ENCODE measurements around the gene DLD. TPM values are rescaled to one million over a fixed set of nuclear protein-coding genes. Genes with fewer than 3 reads are reported as not detected.

The DLD gene
- total and polyA plus RNA-seq, 9 of the 15 experiments (the other 6 are each of a cell fraction or from before 2014, with no cell fraction given), result 130 to 639 (median 247) TPM

DNA sequence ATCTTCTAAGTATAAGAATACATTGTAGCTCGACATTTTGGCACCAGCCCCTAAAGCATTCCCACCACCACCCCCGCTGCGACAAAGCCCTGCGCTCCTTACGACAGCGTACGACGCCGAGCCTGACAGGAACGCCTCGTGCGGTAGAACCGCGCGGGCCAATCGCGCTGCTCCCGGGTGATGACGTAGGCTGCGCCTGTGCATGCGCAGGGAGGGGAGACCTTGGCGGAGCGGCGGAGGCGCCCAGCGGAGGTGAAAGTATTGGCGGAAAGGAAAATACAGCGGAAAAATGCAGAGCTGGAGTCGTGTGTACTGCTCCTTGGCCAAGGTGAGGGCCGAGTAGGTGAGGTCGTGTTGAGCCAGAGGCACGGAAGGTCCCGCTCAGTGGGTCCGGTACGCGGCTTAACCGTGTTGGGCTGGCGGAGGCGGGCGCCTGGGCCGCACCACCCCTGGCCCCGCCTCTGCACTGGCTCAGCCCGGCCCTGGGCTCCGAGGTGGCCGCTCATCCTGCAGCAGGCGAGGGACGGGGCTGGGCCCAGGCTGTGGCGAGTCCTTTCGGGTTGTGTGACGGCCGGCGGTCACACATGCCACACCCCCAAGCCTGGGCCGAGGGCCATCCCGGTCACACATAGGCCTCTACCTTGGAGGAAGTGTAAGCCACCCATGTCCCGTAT lies at the start of gene DLD (continued):
- TF ChIP-seq PCBP1 (IDR thresholded peaks at IDR 0.05; ENCODE audit: low read depth, low read length, poor library complexity, severe bottlenecking) (no peak), SIX5 (IDR thresholded peaks at IDR 0.05; ENCODE audit: borderline replicate concordance in 1 of 2, insufficient read depth in 1 of 2, low read depth in 1 of 2, low read length in 2 of 2) (no peak), EP400 (IDR thresholded peaks at IDR 0.05) (peak; percentile 94), ZKSCAN3 (CRISPR knock-in tag; IDR thresholded peaks at IDR 0.05) (no peak), POLR2H (tag; IDR thresholded peaks at IDR 0.05; ENCODE audit: low read depth) (peak; percentile 92), SMC3 (conservative IDR thresholded peaks at IDR 0.05; ENCODE audit: insufficient read depth, low read depth, low read length) (no peak), ETS2 (tag; IDR thresholded peaks at IDR 0.05; ENCODE audit: borderline replicate concordance, poor library complexity, severe bottlenecking) (no peak), ARID1B (IDR thresholded peaks at IDR 0.05) (0 out of 2 replicates have a peak, but pooled peaks have one; percentile 4), NR3C1 (CRISPR knock-in tag; IDR thresholded peaks at IDR 0.05) (no peak), FOXA1 (IDR thresholded peaks at IDR 0.05; ENCODE audit: borderline replicate concordance) (no peak), DPF2 (IDR thresholded peaks at IDR 0.05) (peak; percentile 34)
- TF ChIP-seq, protein P1, sequence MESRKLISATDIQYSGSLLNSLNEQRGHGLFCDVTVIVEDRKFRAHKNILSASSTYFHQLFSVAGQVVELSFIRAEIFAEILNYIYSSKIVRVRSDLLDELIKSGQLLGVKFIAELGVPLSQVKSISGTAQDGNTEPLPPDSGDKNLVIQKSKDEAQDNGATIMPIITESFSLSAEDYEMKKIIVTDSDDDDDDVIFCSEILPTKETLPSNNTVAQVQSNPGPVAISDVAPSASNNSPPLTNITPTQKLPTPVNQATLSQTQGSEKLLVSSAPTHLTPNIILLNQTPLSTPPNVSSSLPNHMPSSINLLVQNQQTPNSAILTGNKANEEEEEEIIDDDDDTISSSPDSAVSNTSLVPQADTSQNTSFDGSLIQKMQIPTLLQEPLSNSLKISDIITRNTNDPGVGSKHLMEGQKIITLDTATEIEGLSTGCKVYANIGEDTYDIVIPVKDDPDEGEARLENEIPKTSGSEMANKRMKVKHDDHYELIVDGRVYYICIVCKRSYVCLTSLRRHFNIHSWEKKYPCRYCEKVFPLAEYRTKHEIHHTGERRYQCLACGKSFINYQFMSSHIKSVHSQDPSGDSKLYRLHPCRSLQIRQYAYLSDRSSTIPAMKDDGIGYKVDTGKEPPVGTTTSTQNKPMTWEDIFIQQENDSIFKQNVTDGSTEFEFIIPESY (CRISPR knock-in tag; IDR thresholded peaks at IDR 0.05), result 0 out of 2 replicates have a peak, but pooled peaks have one; percentile 12
- TF ChIP-seq, protein P2, sequence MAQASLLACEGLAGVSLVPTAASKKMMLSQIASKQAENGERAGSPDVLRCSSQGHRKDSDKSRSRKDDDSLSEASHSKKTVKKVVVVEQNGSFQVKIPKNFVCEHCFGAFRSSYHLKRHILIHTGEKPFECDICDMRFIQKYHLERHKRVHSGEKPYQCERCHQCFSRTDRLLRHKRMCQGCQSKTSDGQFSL (CRISPR knock-in tag; IDR thresholded peaks at IDR 0.05), result 0 out of 2 replicates have a peak, but pooled peaks have one; percentile 42
- TF ChIP-seq, protein P2 (tag; IDR thresholded peaks at IDR 0.05), result no peak
- TF ChIP-seq, protein P3, sequence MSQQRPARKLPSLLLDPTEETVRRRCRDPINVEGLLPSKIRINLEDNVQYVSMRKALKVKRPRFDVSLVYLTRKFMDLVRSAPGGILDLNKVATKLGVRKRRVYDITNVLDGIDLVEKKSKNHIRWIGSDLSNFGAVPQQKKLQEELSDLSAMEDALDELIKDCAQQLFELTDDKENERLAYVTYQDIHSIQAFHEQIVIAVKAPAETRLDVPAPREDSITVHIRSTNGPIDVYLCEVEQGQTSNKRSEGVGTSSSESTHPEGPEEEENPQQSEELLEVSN (IDR thresholded peaks at IDR 0.05; ENCODE audit: borderline replicate concordance in 1 of 2, extremely low read depth in 1 of 2, insufficient read depth in 1 of 2, insufficient read length in 1 of 2, low read depth in 1 of 2, low read length in 1 of 2, poor library complexity in 1 of 2, severe bottlenecking in 1 of 2), result peak; percentile 95
- TF ChIP-seq, protein P4, sequence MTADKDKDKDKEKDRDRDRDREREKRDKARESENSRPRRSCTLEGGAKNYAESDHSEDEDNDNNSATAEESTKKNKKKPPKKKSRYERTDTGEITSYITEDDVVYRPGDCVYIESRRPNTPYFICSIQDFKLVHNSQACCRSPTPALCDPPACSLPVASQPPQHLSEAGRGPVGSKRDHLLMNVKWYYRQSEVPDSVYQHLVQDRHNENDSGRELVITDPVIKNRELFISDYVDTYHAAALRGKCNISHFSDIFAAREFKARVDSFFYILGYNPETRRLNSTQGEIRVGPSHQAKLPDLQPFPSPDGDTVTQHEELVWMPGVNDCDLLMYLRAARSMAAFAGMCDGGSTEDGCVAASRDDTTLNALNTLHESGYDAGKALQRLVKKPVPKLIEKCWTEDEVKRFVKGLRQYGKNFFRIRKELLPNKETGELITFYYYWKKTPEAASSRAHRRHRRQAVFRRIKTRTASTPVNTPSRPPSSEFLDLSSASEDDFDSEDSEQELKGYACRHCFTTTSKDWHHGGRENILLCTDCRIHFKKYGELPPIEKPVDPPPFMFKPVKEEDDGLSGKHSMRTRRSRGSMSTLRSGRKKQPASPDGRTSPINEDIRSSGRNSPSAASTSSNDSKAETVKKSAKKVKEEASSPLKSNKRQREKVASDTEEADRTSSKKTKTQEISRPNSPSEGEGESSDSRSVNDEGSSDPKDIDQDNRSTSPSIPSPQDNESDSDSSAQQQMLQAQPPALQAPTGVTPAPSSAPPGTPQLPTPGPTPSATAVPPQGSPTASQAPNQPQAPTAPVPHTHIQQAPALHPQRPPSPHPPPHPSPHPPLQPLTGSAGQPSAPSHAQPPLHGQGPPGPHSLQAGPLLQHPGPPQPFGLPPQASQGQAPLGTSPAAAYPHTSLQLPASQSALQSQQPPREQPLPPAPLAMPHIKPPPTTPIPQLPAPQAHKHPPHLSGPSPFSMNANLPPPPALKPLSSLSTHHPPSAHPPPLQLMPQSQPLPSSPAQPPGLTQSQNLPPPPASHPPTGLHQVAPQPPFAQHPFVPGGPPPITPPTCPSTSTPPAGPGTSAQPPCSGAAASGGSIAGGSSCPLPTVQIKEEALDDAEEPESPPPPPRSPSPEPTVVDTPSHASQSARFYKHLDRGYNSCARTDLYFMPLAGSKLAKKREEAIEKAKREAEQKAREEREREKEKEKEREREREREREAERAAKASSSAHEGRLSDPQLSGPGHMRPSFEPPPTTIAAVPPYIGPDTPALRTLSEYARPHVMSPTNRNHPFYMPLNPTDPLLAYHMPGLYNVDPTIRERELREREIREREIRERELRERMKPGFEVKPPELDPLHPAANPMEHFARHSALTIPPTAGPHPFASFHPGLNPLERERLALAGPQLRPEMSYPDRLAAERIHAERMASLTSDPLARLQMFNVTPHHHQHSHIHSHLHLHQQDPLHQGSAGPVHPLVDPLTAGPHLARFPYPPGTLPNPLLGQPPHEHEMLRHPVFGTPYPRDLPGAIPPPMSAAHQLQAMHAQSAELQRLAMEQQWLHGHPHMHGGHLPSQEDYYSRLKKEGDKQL (CRISPR knock-in tag; IDR thresholded peaks at IDR 0.05; ENCODE audit: borderline replicate concordance), result peak; percentile 97; the same call in 1 of the 2 replicates
